Subcutaneous abdominal adipose tissue (tissue), 5 donors: ENCODE measurements around the gene TXLNG.

Experiments used
- H3K27ac ChIP-seq: one replicate; pipeline ENCODE4 v1.7.0; 2013; ENCODE audit warnings: low read depth, mild to moderate bottlenecking, inconsistent platforms, low read length, moderate library complexity
- H3K27me3 ChIP-seq, 5 donors: one replicate each; pipeline ENCODE4 v1.7.0; 2013; ENCODE audit warnings: low read length in 5 of 5, inconsistent platforms in 1 of 5; ENCODE audit not compliant: control insufficient read depth in 5 of 5, insufficient read depth in 4 of 5
- H3K36me3 ChIP-seq, 5 donors: one replicate each; pipeline ENCODE4 v1.7.0; 2013; ENCODE audit warnings: low read length in 5 of 5; ENCODE audit not compliant: control insufficient read depth in 5 of 5, insufficient read depth in 5 of 5
- H3K4me1 ChIP-seq, 5 donors: one replicate each; pipeline ENCODE4 v1.7.0; 2013; ENCODE audit warnings: low read length in 5 of 5, mild to moderate bottlenecking in 3 of 5, moderate library complexity in 1 of 5; ENCODE audit not compliant: control insufficient read depth in 5 of 5, insufficient read depth in 5 of 5
- H3K4me3 ChIP-seq, 5 donors: one replicate each; pipeline ENCODE4 v1.7.0; 2013; ENCODE audit warnings: low read length in 5 of 5, low read depth in 1 of 5
- H3K9ac ChIP-seq, 5 donors: one replicate each; pipeline ENCODE4 v1.7.0; 2013; ENCODE audit warnings: low read length in 5 of 5, mild to moderate bottlenecking in 4 of 5, moderate library complexity in 3 of 5
- H3K9me3 ChIP-seq, 5 donors: one replicate each; pipeline ENCODE4 v1.7.0; 2013; ENCODE audit warnings: low read length in 5 of 5; ENCODE audit not compliant: control insufficient read depth in 5 of 5
- donor health status: healthy.
- donor health status: healthy.
- donor health status: healthy.
- donor health status: healthy.
- donor health status: healthy.

TXLNG gene

DNA sequence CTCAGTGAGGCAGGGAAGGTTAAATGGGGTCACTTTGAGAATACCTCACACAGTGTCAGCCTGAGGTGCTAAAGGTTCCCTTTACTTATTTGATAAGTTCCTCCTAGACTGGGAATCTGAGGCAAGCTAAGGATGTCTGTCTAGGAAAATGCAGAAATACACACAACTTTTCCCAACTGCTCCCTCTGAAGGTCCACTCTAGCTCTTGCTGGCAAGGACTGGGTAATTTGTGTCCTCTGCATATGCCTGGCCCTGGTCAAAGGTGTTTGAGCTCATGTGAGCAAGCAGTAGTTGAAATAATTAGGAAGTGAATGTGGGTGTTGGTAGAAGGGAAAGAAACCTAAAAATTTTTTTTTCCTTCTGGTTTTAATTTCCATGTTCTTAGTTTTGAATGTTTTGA is 21.3 kb downstream of the TXLNG start:
- H3K4me3 ChIP-seq: peak overlapping the region in 3 of 5 donors; percentile 62 to 75 (median 63)
- peaks cover 0 to 17% (median 14%) of the 10 kb centered on the region in 5 donors for H3K4me1 ChIP-seq
- no peak overlapping the region for H3K9ac ChIP-seq
- H3K27ac ChIP-seq: no peak overlapping the region
- no peaks in the 10 kb centered on the region for H3K9me3 ChIP-seq
- peaks cover 0 to 7% (median 3%) of the 10 kb centered on the region in 5 donors for H3K36me3 ChIP-seq
- no peaks in the 10 kb centered on the region for H3K27me3 ChIP-seq

DNA sequence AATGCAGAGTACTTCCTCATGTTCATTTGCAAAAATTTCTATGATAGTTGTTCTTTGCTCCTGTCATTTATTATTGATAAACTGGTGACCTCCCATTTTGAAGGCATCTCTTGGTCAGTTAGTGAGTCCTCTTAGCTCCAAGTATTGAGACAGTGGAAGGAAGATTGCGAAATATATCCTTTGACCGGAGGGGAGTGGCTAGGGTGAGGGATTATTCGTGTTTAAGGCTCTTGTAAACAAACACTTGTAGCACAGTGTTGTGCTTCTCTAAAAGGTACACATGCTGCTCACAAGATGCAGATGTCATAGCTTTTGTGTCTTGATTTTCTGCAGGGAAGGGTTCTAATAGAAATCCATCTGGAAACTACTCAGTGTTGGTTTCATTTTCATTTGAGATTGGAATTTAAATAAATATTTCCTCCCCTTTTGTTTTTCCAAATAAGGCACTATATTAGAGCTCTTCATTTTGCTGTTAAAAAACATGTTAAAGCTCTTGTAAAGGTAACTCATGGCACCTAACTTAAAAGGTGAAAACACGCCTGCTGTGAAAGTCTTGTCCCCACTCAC is 21.8 kb downstream of the TXLNG start:
- Histone ChIP-seq H3K4me3 (peak overlapping the region; percentile 62 to 82 (median 66)), H3K4me1 (peaks cover 0 to 17% (median 14%) of the 10 kb centered on the region in 5 donors), H3K27me3 (no peaks in the 10 kb centered on the region), H3K9me3 (no peaks in the 10 kb centered on the region), H3K27ac (peak overlapping the region; percentile 48), H3K36me3 (peaks cover 0 to 7% (median 1%) of the 10 kb centered on the region in 5 donors), H3K9ac (peak overlapping the region in 4 of 5 donors; percentile 28 to 73 (median 59))

DNA sequence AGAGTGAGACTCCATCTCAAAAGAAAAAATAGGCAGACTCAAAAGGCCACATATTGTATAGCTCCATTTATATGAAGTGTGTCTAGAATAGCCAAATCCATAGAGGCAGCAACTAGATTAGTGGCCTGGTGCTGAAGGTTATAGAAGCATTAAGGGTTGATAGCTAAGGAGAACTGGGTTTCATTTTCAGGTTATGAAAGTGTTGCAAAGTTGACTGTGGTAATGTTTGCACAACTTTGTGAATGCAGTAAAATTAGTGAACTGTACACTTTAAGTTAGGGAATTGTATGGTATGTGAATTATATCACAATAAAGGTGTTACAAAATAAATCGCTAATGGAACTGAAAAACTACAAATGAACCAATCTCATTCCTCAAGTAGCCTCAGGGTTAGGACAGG is 28.3 kb downstream of the TXLNG start:
- Histone ChIP-seq H3K9me3 (no peaks in the 10 kb centered on the region), H3K27me3 (no peaks in the 10 kb centered on the region), H3K4me3 (no peak overlapping the region), H3K36me3 (peaks cover 0 to 6% (median 4%) of the 10 kb centered on the region in 5 donors), H3K27ac (no peak overlapping the region), H3K9ac (no peak overlapping the region), H3K4me1 (peaks cover 0 to 42% (median 28%) of the 10 kb centered on the region in 5 donors)

GRCh38 chrX:16819634-16820033 is 33.4 kb downstream of the TXLNG start:
- Histone ChIP-seq H3K4me3 (no peak overlapping the region), H3K27ac (peak overlapping the region; percentile 28), H3K9ac (peak overlapping the region in 1 of 5 donors; percentile 46), H3K4me1 (peaks cover 0 to 47% (median 34%) of the 10 kb centered on the region in 5 donors), H3K9me3 (no peaks in the 10 kb centered on the region), H3K36me3 (peaks cover 5 to 24% (median 15%) of the 10 kb centered on the region in 5 donors), H3K27me3 (no peaks in the 10 kb centered on the region)

DNA sequence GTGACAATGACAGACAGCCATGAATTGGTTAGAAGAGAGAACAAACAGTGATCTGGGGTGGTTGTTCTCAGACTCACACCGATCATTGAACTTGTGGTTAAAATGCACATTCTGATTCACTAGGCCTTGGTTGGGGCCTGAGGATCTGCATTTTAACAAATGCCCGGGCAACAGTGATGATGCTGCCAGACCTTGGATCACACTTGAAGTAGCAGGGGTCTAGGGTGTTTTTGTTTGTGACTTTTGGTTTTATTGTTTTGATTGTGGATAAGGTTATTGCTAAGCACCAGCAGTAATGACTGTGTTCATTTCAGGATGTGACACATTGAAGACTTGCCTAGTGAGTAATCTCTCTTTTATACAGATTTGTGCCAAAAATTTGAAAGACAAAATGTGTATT is 36.5 kb downstream of the TXLNG start:
- Histone ChIP-seq H3K27me3 (no peaks in the 10 kb centered on the region), H3K4me3 (no peak overlapping the region), H3K9me3 (no peaks in the 10 kb centered on the region), H3K36me3 (peaks cover 5 to 33% (median 20%) of the 10 kb centered on the region in 5 donors), H3K4me1 (peaks cover 0 to 36% (median 29%) of the 10 kb centered on the region in 5 donors), H3K27ac (no peak overlapping the region), H3K9ac (no peak overlapping the region)

DNA sequence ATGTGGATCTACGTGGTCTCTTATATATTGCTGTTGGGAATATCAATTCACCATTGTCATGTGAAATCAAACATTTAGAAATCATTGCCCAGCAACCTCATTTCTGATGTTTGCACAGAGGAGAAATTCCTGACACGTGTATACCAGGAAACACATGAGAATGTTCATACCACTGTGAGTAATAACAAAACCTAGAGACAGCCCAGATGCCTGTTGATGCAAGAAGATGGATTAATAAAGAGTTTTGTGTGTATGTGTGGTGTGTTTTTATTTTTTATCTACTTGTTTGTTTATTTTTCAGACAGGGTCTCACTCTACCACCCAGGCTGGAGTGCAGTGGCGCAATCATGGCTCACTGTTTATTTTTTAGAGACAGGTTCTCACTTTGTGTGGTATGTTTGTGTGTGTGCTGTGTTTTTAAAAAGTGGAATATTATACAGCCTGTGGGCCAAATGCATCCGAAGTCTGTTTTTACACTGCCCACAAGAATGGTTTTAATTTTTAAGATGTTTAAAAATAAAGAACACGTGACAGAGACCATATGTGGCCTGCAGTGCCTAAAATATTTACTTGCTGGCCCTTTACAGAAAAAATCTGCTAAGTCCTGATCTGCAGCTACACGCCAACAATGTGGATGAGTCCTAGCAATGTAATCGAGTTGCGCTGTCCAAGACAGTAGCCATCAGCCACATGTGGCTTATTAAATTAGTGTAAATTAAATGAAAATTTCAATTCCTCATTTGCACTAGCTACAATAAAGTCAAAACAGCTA is 39.2 kb downstream of the TXLNG start:
- H3K4me1 ChIP-seq: peaks cover 0 to 21% (median 16%) of the 10 kb centered on the region in 5 donors

GRCh38 chrX:16826207-16826606 is 39.9 kb downstream of the TXLNG start:
- Histone ChIP-seq H3K9me3 (no peaks in the 10 kb centered on the region), H3K4me1 (peaks cover 0 to 20% (median 16%) of the 10 kb centered on the region in 5 donors), H3K27me3 (no peaks in the 10 kb centered on the region), H3K36me3 (peaks cover 14 to 40% (median 28%) of the 10 kb centered on the region in 5 donors), H3K9ac (no peak overlapping the region), H3K27ac (peak overlapping the region; percentile 16), H3K4me3 (no peak overlapping the region)

More for the DNA sequence above, 39.2 kb downstream of the TXLNG start:
- no peaks in the 10 kb centered on the region for H3K27me3 ChIP-seq
- no peak overlapping the region for H3K27ac ChIP-seq
- H3K36me3 ChIP-seq: peaks cover 14 to 40% (median 28%) of the 10 kb centered on the region in 5 donors
- no peaks in the 10 kb centered on the region for H3K9me3 ChIP-seq
- H3K9ac ChIP-seq: no peak overlapping the region
- no peak overlapping the region for H3K4me3 ChIP-seq

DNA sequence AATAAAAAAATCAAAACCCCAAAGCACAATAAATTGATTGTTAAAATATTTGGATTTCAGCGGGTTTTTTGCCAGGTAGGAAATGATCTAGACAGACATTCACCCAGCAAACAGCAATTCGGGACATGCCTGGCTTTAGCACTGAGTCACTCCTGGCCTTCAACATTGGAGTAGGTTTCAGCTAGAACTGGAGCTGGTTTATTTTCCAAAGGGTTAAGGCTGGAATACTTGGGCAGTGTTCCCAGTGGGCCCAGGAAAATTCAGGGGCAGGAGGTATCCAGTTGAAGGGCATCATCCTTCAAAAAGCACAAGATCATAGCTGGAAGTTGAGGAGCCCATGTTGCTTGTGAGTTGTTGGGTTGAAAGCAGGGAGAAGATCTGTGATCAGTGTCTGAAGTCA is 41.0 kb downstream of the TXLNG start:
- Histone ChIP-seq H3K4me3 (no peak overlapping the region), H3K9me3 (no peaks in the 10 kb centered on the region), H3K9ac (no peak overlapping the region), H3K27ac (no peak overlapping the region), H3K27me3 (no peaks in the 10 kb centered on the region), H3K36me3 (peaks cover 16 to 43% (median 33%) of the 10 kb centered on the region in 5 donors), H3K4me1 (peaks cover 0 to 20% (median 16%) of the 10 kb centered on the region in 5 donors)

- Histone ChIP-seq H3K27ac (peak overlapping the region; percentile 54), H3K9ac (peak overlapping the region in 1 of 5 donors; percentile 20), H3K9me3 (no peaks in the 10 kb centered on the region), H3K4me3 (no peak overlapping the region), H3K27me3 (no peaks in the 10 kb centered on the region), H3K4me1 (peaks cover 0 to 20% (median 16%) of the 10 kb centered on the region in 5 donors), H3K36me3 (peaks cover 22 to 46% (median 38%) of the 10 kb centered on the region in 5 donors)
Observed at GRCh38 chrX:16828124-16828908, 42.0 kb downstream of the TXLNG start.
